Measurements from ENCODE around the gene POLR2E. TPM values are rescaled to one million over a fixed set of nuclear protein-coding genes. Genes with fewer than 3 reads are reported as not detected.
"Not testable (repeated sequence)": the region's sequence is repeated elsewhere in the genome, so short reads cannot be mapped to it uniquely, and the experiment has no call there.

Gene POLR2E
- total RNA-seq, 1 donor from 2014 or later: 213 TPM

DNA sequence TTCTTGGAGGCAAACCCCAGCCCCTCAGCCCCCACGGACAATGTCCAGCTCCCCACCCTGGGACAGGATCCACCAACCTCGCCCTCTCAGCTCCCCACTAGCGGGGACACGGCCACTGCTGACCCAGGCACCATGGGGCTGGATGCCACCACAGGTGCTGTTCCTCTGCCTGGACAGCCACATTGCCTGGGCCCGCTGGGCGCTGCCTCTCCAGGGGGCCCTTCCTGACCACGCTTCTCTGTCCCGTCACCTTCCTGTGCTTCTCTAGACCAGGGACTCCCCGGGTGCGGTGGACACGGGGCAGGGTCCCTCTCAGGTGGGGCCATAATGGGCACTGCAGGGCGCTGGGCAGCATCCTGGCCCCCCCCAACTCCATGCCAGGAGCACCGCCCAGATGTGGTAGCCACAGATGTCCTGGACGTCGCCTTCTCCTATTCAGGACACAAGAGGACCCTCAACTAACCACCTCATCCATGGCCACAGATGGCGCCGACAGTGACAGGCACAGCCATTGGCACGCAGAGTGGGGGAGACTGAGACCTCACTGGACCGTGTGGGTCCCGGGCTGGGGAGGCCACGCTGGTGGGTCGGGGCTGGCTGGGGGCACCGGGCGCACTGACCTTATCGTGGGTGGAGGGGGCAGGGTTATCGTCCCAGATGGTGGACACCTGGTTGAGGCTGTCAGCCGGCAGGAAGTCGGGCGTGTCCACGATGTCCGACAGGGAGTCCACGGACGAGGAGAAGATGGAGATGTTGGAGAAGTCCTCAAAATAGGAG is 32.0 kb upstream of the POLR2E start:
- DNase-seq (ENCODE audit: low read depth): no peak

DNA sequence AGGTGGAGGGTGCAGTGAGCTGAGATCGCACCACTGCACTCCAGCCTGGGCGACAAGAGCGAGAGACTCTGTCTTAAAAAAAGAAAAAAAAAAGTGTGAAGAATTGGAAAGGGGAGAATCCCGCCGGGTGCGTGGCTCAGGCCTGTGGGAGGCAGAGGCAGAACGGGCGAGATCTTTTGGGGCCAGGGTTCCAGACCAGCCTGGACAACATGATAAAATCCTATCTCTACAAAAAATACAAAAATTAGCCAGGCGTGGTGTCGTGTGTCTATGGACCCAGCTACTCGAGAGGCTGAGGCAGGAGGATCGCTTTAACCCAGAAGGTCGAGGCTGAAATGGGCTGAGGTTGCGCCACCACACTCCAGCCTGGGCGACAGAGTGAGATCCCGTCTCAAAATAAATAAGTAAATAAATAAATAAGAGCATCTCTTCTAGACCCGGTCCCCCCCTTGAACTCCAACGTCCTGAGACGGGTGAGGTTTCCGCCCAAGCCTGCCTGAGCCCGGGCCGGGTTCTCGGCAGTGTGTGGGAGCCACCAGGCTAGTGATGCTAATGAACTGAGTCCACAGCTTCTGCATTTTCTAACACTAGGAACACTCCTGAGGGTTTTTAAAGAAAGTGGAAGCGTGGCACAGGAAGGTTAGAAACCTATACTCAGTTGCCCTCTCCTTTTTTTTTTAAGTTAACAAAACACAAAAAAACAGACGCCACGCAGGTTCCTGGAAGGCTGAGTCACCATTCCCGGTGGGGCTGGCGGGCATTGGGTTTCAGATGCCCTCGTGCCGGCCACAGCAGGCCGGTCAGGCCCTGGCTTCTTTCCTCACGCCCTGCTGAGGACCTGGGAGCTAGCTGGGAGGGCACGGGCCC is 30.7 kb upstream of the POLR2E start:
- peak; percentile 79 for DNase-seq (ENCODE audit: low read depth)

DNA sequence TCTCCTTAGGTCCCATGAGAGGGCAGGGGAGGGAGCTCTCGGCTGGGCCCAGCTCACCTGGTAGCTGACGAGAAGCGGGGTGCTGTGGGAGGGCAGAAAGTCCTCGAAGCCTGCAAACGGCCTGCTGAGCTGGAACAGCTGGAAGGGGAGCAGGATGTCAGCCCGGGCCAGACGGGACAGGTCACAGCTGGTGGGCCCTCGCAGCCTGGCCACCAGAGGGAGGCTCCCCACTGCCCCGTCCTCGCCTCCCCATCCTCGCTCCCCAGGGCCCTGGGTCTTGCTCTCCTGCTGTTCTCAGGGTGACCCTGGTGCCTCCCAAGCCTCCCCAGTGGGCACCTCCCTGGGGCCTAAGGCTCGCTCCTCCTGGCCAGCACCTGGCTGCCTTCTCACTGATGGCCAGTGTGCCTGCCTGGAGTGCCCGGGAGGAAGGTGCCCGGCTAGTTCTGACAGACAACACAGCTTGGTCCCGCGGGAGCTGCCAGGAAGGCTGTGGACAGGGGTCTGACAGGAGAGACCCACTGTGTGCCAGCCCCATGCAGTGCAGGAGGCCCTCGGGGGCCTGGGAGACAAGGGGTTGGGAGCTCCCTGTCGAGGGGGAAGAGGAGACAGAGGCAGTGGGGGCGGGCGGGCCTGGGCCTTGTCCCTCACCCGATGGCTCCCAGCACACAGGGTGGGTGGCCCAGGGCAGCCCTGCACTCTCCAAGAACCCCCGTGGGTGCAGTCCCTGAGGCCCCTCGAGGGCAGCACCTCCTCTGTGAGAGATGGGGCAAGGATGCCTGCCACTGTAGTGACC is 28.9 kb upstream of the POLR2E start:
- DNase-seq (ENCODE audit: low read depth): no peak

DNA sequence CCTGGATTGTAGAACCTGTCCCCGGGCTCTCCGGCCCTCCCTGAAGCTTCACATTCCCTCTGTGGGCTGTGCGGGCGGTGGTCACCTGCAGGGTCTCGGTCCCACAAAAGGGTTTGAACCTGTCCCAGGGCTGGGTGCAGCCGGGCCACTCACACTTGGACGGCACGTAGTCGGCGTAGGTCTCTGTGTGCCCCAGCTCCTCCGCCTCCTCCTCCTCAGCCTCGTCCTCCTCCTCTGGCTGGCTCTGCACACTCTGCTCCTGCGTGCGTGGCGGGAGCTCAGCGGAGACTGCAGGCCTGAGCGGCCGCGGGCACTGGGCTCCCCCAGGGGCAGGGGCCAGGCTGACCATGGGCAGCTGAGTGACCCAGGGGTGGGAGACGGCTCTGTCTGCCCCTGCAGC is 28.2 kb upstream of the POLR2E start:
- DNase-seq (ENCODE audit: low read depth): no peak

DNA sequence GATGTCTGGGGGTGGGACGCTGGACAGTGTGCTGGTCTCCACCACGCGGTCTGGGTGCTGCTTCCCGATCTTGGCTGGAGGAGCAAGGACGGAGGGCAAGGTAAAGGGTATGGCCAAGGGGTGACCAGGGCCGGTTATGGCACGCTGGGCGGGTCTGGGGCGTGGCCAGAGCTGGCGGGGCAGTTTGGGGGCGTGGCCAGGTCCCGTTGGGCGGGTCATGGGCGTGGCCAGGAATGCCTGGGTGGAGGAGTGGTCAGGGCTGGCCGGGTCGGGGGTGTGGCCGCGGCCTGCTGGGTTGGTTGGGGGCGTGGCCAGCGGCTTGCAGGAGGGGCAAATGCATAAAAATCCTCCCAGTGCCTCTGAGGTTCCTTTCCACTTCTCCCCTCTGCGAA is 27.8 kb upstream of the POLR2E start:
- peak; percentile 33 for DNase-seq (ENCODE audit: low read depth)

DNA sequence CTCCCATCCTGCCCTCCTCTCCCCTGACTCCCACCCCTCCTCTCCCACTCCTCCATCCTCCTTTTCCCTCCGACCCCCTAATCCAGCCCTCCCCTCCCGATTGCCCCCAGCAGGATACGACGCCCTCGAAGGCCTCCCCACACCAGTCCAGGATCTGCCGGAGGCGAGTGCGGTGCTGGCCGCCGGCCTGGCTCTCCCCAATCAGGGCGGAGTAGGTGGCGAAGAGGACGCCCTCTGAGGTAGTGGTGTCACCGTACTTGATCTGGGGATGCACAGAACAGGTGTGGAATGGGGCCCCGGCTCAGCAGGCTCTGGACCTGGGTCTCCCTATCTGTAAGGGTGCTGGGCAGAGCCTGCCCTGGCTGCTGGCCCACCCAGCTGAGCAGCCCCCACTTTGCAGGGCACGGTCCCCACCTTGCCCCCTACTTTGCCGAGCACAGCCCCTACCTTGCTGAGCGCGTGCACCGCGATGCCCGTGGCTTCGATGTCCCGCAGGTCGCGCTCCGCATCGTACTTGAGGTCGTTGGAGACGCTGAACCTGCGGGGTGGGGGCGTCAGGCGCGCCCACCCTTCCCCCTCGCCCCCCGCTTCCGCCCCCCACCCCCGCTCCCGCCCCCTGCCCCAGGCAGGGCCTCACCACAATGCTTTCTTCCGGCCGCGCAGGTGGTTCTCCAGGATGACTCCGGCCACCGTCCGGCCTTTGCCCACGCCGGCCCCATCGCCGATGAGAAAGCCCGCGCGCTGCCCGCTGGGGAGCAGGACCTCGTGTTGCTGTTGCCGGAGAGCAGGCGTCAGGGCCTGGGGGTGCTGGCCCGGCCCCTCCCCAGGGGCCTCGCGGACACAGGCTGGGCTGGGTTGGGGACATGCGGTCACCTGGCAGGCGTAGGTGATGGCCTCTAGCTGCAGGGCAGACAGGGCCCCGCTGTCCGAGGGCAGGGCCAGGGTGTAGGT is 27.1 kb upstream of the POLR2E start:
- DNase-seq (ENCODE audit: low read depth): no peak

DNA sequence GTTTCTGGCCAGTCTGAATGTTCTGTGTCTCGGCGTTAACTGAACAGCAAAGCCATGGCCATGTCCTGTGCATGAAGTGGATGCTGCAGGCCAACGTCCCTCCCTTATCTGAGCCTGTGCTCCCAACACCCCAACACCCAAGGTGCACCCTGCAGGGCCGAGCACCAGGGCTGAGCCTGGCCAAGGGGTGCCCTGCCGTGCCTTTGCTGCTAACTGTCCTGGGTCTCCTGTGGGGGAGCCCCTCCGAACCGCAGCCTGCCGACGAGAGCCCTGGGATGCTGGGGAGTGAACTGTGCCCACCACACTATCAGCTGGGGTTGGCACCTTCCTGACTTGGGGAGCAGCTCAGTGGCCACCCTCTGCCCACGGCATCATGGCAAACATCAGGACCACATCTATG is 26.2 kb upstream of the POLR2E start:
- DNase-seq (ENCODE audit: low read depth): no peak

DNA sequence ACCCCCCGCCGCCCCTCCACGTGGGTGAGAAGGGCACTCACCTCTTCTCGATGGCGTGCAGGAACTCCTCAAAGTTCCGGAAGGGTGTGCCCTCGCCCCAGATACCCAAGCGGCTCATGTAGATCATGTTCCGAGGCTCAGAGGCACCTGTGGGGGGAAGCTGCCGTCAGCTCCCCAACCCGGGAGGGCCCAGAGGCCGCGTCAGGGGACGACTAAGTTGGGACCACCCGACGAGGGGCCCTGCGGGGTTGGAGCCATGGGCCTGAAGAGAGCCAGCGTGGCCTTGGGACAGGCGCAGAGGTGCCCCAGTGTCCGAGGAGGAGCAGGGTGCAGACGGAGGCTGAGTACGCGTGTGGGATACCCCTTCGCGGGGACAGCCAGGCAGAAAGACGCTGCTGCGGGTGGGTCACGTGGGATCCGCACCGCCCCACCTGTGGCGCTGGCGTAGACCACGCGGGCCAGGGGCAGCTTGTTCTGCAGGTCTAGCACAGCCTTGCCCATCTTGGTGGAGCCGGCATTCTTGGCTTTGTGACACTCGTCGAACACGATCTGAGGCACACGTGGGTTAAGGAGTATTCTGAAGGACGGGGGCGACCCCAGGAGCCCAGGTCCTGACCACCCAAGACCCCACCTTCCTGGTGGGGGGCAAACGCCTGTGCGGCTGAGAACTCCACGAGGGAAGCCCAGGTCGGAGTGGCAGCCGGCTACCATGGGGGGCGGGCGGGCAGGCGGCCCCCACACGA is 24.5 kb upstream of the POLR2E start:
- no peak for DNase-seq (ENCODE audit: low read depth)

DNA sequence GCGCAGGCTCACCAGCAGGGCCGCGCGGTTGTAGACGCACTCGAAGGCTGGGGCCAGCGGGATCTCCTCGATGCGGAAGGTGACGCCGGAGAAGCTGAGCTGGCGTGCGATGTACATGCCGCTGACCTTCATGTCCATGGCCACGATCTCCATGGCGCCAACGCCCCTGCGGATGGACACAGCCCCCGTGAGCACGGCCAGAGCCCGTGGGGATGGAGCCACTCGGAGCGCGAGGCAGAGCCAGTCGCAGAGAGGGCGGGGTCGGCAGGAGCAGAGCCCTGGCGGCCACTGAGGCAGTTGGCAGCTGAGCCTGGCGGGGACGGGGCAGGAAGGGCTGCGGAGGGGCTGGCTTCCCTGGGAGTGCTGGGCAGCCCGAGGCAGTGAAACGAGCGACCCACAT is 23.8 kb upstream of the POLR2E start:
- DNase-seq (ENCODE audit: low read depth): no peak

DNA sequence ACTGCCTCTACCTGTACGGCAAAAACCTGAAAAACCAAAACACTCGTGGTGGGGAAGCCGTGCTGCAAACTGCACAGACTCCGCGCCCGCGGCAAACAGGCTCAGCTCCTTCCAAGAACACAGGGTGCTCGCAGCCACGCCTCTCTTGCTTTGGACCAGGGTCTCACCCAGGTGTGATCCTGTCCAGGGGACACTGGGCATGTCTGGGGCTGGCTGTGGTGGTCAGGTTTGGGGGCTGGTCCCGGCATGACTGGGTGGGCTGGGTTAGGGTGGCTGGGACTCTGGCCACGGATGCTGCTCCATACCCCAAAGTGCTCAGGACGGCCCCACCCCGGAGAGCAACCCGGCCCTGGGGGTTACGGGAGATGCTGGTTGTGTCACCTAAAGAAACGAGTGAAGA is 22.5 kb upstream of the POLR2E start:
- no peak for DNase-seq (ENCODE audit: low read depth)

DNA sequence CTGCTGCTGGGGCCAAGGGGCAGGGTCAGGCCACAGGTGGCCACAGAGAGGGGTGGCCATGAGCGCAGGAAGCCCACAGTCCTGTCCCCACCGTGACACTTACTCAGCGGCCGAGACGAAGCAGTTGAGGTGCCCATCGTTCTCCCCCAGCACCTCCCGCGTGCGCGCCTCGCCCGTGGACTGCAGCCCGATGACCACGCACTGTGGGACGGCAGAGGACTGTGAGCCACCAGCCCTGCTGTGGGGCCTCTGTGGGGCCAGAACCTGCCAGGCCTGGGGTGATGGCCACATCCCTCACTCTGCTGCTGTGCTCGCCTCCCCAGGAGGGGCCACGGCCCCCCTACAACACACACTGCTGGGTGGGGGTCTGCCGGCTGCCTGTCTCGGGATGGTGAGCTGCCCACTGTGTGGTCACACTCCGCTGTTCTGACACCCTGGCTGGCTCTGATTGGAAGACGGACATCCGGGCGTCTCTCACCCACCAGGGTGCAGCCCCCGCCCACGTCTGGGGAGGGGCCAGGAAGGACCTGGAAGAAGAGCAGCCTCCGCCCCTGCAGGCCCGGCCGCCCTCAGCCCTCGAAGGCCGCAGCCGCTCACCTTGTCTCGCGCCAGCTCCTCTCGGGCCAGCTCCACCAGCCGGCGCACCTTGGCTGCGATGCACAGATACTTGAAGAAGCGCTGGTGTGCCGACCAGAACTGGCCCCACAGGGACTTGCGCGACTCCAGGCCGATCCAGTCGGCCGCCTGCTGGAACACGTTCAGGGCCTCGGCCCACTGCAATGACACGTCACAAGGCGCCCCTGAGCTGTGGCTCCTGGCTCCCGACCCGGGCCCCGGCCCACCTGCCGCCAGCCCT is 21.8 kb upstream of the POLR2E start:
- DNase-seq (ENCODE audit: low read depth): no peak

DNA sequence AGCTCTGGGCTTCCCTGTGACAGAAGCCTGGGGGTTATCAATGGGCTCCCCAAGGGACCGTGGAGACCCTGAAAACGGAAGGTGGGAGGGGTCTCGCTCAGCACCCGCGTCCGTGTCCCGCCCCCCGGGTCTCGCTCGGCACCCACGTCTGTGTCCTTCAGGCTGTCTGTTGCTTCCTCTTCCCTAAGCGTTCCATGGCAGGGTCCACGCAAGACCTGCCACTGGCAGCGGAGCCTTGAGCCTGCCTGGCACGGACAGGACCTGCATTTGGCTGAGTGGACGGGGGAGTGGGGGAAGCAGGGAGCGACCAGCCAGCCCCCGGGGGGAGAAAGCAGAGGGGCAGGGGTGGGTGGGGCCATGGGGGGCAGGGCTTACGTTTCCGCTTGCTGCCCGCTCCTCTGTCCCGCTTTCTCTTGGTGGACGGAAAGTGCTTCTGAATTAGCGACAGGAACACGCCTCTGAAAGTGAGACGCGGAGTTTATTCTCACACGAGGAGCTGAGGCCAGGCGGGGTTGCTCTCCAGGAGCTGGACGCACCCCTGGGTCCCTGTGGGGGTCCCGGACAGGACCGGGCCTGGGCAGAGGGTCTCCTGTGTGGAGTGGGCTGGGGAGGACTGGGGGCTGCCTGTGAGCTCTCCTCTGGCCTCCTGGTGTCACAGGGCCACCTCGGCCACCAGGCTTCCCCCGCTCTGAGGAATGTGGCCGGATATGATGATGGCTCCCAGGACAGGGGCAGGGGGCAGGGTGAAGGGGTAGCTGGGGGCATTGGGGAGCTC is 20.7 kb upstream of the POLR2E start:
- DNase-seq (ENCODE audit: low read depth): no peak

DNA sequence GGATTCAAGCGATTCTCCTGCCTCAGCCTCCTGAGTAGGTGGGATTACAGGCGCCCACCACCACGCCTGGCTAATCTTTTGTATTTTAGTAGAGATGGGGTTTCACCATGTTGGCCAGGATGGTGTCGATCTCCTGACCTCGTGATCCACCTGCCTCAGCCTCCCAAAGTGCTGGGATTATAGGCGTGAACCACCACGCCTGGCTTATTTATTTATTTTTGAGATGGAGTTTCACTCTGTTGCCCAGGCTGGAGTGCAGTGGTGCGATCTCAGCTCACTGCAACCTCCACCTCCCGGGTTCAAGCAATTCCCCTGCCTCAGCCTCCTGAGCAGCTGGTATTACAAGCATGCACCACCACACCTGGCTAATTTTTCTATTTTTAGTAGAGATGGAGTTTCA is 19.6 kb upstream of the POLR2E start:
- not testable (repeated sequence) for DNase-seq (ENCODE audit: low read depth)

DNA sequence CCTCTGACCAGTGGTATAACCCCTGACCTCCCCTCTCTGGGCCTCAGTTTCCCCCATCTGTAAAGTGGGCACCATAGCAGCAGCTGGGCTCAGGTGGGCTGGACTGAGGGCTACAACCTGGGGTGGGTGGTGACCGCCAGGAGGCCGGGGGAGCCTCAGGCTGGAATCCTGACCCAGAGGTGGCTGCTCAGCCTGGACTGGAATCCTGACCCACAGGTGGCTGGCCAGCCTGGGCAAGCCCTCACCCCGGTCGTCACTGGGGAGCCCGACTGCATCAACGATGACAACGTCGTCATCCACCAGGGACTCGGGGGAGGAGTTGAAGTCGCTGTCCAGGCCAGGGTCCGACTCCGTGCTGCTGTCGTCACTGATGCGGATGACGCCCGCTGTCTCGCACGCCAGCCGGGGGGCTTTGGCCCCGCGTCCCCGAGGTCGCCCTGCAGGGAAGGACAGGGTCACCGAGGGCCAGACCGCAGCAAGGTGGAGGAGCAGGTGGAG is 18.9 kb upstream of the POLR2E start:
- DNase-seq (ENCODE audit: low read depth): no peak

DNA sequence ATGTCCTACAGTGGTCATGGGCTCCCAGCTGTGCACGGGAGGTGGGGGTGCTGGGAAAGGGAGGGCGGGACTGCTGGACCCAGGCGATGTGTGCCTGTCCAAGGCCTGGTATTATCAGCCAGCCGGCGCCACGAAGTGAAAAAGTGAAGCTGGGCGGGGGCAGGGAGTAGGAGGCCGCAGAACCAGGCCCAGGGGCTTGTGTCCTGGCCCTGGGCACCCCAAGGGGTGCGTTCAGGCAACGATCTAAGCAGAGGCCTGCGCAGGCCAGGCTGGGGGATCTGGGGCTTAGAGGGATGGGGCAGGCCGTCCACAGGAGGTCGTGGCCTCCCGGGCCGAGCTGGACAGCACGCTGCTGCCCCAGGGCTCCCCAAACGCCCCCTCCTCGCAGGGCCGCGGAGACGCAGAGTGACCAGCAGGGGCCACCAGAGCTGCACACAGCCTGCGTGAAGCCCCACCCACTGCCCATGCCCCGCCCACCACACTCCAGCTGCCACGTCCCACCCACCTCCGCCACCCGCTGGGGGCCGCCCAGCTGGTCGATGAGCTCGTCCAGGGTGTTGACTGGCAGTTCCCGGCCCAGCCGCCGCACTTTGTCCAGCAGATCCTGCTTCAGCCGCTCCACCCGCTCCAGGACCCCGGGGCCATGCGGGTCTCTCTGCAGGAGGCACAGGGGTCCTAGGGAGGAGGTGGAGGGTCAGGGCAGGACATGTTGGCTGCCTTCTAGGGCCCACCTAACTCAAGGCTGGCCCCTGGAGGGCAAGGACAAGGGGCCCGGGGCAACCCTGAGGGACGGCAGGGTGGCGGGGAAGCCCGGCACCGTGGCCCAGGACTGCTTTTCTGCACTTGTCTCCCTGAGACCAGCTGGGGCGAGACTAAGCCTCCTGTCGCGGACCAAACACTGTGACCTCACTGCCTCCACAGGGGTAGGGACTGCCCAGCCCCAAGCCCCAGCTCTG is 18.1 kb upstream of the POLR2E start:
- peak; percentile 95 for DNase-seq (ENCODE audit: low read depth)

DNA sequence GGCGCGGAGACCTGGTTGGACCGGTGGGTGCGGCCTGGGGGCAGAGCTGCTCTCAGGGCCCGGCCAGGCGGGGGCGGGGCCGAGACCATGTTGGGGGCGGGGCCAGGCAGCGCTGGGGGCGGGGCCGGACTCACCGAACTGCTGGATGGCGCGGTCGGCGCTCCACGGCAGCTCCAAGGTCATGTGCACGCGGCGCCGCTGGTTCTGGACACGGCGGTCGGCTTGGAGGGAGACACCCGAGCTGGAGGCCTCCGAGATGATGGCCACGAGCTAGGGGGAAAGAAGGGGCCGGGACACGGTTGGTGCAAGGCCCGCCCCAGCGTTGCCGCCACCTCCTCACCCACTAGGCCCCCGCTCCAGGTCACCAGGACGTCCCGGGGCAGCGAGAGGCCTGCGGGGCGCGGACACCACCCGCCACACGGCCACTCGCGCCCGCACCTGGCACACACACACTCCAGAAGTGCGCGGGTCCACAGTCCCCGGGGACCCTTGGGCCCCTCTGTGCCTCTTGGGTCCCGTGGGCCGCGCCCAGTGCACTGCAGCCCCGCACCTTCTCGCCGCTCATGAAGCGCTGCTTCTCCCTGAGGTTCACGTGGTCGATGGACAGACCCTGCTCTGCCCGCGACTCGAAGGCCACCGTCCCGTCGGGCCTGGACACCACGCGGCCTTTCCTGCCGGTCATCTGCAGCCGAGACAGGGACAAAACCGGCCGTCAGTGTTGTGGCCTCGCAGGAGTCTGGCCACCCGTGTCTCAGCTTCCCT is 17.3 kb upstream of the POLR2E start:
- no peak for DNase-seq (ENCODE audit: low read depth)
